A549 treated with CORT108297 at 1 μM for 4 hours (cell line): ENCODE data around the gene AMIGO3. TPM values are rescaled to one million over a fixed set of nuclear protein-coding genes. Genes with fewer than 3 reads are reported as not detected.

ENCODE experiments used
- total RNA-seq: library from RNA; stranded (reverse); fragments of 200-300 nt; extraction: Qiagen RNA extraction; gene quantifications from 5 replicates; pipeline ENCODE4 v1.2.3, GENCODE V29; 2022

Gene AMIGO3, protein sequence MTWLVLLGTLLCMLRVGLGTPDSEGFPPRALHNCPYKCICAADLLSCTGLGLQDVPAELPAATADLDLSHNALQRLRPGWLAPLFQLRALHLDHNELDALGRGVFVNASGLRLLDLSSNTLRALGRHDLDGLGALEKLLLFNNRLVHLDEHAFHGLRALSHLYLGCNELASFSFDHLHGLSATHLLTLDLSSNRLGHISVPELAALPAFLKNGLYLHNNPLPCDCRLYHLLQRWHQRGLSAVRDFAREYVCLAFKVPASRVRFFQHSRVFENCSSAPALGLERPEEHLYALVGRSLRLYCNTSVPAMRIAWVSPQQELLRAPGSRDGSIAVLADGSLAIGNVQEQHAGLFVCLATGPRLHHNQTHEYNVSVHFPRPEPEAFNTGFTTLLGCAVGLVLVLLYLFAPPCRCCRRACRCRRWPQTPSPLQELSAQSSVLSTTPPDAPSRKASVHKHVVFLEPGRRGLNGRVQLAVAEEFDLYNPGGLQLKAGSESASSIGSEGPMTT
- 0.23 to 1.3 TPM (median 0.41 TPM) in 5 replicates for total RNA-seq

GRCh38 chr3:49719214-49719884 is at the start of gene AMIGO3:
Gene AMIGO3, minus strand, starts transcription at chr3:49719684. Its CDS starts 219 bp downstream, at chr3:49719465.

DNA sequence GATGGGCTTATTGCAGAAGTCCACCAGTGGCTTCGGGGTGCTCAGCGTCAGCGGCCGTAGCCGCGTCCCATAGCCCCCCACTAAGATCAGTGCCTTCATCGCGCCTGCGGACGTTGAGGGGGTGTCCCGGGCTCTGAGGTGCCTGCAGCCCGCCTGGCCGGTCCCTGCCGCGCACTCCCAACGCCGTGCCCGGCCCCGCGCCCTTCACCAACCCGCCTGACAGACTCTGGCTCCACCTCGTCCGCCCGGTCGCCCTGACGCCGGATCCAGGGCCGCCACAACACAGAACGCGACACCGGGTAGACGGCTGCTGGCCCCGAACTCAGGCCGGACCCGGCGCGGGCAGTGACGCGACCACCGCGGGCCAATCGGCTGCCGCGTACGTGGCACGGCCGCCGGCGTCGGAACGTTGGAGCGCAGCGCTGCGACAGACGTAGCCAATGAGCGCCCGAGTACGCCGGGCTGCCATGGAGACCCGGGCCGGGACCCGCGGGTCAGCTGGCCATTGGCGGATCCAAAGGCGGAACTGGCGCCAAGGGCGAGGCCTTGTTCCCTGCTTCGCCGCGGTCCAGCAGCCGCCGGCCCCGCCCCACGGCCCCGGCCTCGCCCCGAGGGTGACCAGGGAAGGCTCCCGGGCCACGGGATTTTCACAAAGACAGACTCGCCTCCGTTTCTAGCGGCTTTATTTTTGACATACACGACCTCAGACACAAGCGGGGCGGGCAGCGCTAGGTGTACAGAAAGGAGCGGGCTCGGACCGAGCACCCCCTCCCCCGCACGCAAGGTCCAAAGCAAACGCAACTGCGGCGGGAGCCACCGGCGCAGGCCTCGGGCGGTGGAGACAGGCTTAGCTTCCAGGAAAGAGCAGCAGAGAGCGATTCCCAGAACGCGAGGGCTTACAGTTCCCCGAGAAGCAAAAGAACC is 4.4 kb upstream of the AMIGO3 start, which contains the start of gene GMPPB:
Gene GMPPB (minus strand): TSS at position 324 of the 924 bp plus-strand sequence. CDS start 225 bp downstream, at position 99.

GRCh38 chr3:49689046-49689907 is 30.2 kb downstream of the AMIGO3 start, which contains the start of the genes MST1 and RNF123:
Gene MST1, minus strand, starts transcription at chr3:49689474. Its CDS starts 783 bp downstream, at chr3:49688691.
Gene RNF123, plus strand, starts transcription at chr3:49689557. Its CDS starts 1,609 bp downstream, at chr3:49691166.

DNA sequence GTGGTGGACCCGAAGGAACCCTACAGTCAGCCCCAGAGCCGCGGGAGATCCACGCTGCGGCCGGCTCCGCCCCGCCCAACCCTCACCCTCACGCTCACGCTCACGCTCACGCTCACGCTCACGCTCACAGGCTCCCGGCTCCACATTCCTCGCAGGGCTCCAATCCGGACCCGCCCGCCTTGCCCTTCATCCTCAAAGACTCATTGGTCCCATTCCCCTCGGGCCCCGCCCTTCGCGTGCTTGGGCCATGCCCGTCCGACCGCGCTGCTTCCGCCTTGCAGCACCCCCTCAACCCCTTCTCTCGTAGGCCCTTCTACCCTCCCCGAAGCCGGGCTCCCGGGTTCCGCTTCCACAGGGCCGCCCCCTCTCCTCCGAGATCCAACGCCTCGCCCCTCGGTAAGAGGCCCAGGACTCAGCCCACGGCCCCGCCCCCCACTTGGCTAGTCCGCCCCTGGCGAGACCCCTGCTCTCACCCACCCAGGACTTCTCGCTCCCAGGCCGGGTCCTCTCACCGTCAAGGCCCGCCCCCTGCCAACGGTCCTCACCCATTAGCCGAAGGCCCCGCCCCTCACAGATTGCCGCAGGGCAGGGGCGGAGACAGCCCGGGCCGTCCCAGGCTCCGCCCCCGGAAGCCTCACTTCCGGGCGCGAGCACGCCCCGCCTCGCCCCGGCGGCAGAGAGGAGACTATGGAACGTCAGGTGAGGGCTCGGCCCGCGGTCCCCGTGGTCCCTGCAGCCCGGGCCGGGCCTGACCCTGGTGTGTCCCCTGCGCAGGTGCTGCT is 45.6 kb downstream of the AMIGO3 start, which contains the start of gene APEH:
Gene APEH (plus strand): TSS at position 637 of the 782 bp plus-strand sequence. CDS start 51 bp downstream, at position 688.

Other genes with a start within 250 kb of the AMIGO3 start
- 43.6 to 60.6 TPM (median 52.5 TPM) in 5 replicates for gene DAG1, start 249.4 kb downstream of the AMIGO3 start, total RNA-seq
- gene BSN, start 165.2 kb downstream of the AMIGO3 start, total RNA-seq: 0.08 to 0.16 TPM (median 0.13 TPM) in 5 replicates
- gene APEH, start 45.3 kb downstream of the AMIGO3 start, total RNA-seq: 57.8 to 70.4 TPM (median 66.0 TPM) in 5 replicates
- gene MST1, start 30.2 kb downstream of the AMIGO3 start, total RNA-seq: 1.4 to 2.9 TPM (median 1.8 TPM) in 5 replicates
- 10.2 to 17.6 TPM (median 17.0 TPM) in 5 replicates for gene RNF123, start 30.1 kb downstream of the AMIGO3 start, total RNA-seq
- gene GMPPB, start 4.3 kb upstream of the AMIGO3 start, total RNA-seq: 14.9 to 22.0 TPM (median 20.4 TPM) in 5 replicates
- 20.9 to 22.7 TPM (median 21.0 TPM) in 5 replicates for gene IP6K1, start 66.9 kb upstream of the AMIGO3 start, total RNA-seq
- gene CDHR4, start 80.2 kb upstream of the AMIGO3 start, total RNA-seq: 0.12 to 0.65 TPM (median 0.43 TPM) in 5 replicates
- gene INKA1, start 83.6 kb upstream of the AMIGO3 start, total RNA-seq: 1.6 to 2.3 TPM (median 2.1 TPM) in 5 replicates
- 0.38 to 0.74 TPM (median 0.64 TPM) in 5 replicates for gene UBA7, start 94.3 kb upstream of the AMIGO3 start, total RNA-seq
- gene TRAIP, start 136.9 kb upstream of the AMIGO3 start, total RNA-seq: 11.9 to 16.2 TPM (median 15.3 TPM) in 5 replicates
- gene CAMKV, start 150.2 kb upstream of the AMIGO3 start, total RNA-seq: 0.17 to 0.40 TPM (median 0.37 TPM) in 5 replicates
- gene MST1R, start 184.2 kb upstream of the AMIGO3 start, total RNA-seq: 6.9 to 9.5 TPM (median 8.7 TPM) in 5 replicates
- 5.8 to 9.4 TPM (median 8.4 TPM) in 5 replicates for gene MON1A, start 210.1 kb upstream of the AMIGO3 start, total RNA-seq
- gene RBM6, start 220.5 kb upstream of the AMIGO3 start, total RNA-seq: 23.6 to 32.9 TPM (median 26.4 TPM) in 5 replicates